Adrenal gland (tissue), 5 donors: ENCODE data around the gene CENPM.

ENCODE experiments used
- CTCF ChIP-seq, 6 experiments: fragments of 450-650 bp in 4 of 6; fragments of 200-600 bp in 2 of 6; sonication (generic) in 1 of 6; IDR thresholded peaks; 1 replicate in 5 of 6; 2 replicates in 1 of 6; pipeline versions ENCODE4 v1.5.1 to v1.8.0; 2016 to 2021; ENCODE audit warnings: antibody characterized with exemption in 6 of 6, mild to moderate bottlenecking in 2 of 6, moderate library complexity in 1 of 6
- POLR2A ChIP-seq, 2 donors: fragments of 450-650 bp; IDR thresholded peaks; one replicate each; pipeline ENCODE4 v1.6.1; 2017; ENCODE audit warnings: antibody characterized with exemption in 2 of 2, mild to moderate bottlenecking in 2 of 2, moderate library complexity in 1 of 2
- donor health status: DM: no; HTN: no; CAD: no.

- TF ChIP-seq CTCF (IDR thresholded peaks at IDR 0.05) = no peak
- no peak for TF ChIP-seq POLR2A (IDR thresholded peaks at IDR 0.05)
These were observed 28.5 kb upstream of the CENPM start for GRCh38 chr22:41975299-41976069.
